B cell (primary cell): ENCODE measurements around the gene PSAPL1. TPM values are rescaled to one million over a fixed set of nuclear protein-coding genes. Genes with fewer than 3 reads are reported as not detected.

Source experiments
- ATAC-seq: fragments of 200-7000 bp; cut with Tn5 transposase; one replicate; pipeline ENCODE4 v1.10.0; 2021; ENCODE audit warnings: low read depth, mild to moderate bottlenecking, moderate number of reproducible peaks, moderate library complexity
- CTCF ChIA-PET: fragments of 350-600 bp; sonication (Branson Sonifier 250); formaldehyde crosslinking; loops from one replicate; lab custom pipeline; 2021; ENCODE audit warnings: antibody characterized with exemption, inconsistent platforms; lab: Charles Lee
- POLR2A ChIA-PET: fragments of 350-600 bp; sonication (Branson Sonifier 250); formaldehyde crosslinking; loops from one replicate; lab custom pipeline; 2021; ENCODE audit warnings: antibody characterized with exemption; lab: Charles Lee
- DNase-seq: peaks from one replicate; pipeline ENCODE4 v3.0.0; 2013
- H2AFZ ChIP-seq: 2 replicates; pipeline ENCODE4 v1.6.1; 2012; ENCODE audit warnings: mild to moderate bottlenecking, low read depth, low read length; ENCODE audit not compliant: insufficient read depth, poor library complexity, severe bottlenecking
- H3K27ac ChIP-seq, 2 donors: 1 replicate in 1 of 2; 2 replicates in 1 of 2; pipeline ENCODE4 v1.5.1; 2012 to 2013; ENCODE audit warnings: low read length in 2 of 2, mild to moderate bottlenecking in 2 of 2, moderate library complexity in 1 of 2
- H3K27me3 ChIP-seq, 4 experiments: fragments of 200-600 bp in 1 of 4; sonication (generic) in 1 of 4; replicated peaks in 1 of 4; 1 replicate in 2 of 4; 2 replicates in 2 of 4; pipeline versions ENCODE4 v1.6.1 to v1.7.0; 2013 to 2016; ENCODE audit warnings: low read length in 3 of 4, mild to moderate bottlenecking in 2 of 4, mixed read lengths in 1 of 4, moderate library complexity in 1 of 4; ENCODE audit not compliant: insufficient read depth in 4 of 4, control insufficient read depth in 3 of 4; ENCODE audit errors: control extremely low read depth in 1 of 4
- H3K36me3 ChIP-seq, 2 experiments: replicated peaks in 1 of 2; 1 replicate in 1 of 2; 2 replicates in 1 of 2; pipeline versions ENCODE4 v1.6.1 to v1.7.1; 2013; ENCODE audit warnings: low read length in 1 of 2; ENCODE audit not compliant: insufficient read depth in 2 of 2, control insufficient read depth in 1 of 2; ENCODE audit errors: control extremely low read depth in 1 of 2, extremely low read depth in 1 of 2
- H3K4me1 ChIP-seq, 2 donors: fragments of 200-600 bp in 1 of 2; sonication (generic) in 1 of 2; 1 replicate in 1 of 2; 2 replicates in 1 of 2; pipeline versions ENCODE4 v1.5.1 to v1.6.1; 2013 to 2017; ENCODE audit warnings: low read length in 2 of 2; ENCODE audit not compliant: control insufficient read depth in 2 of 2, insufficient read depth in 2 of 2
- H3K4me2 ChIP-seq: replicated peaks from 2 replicates; pipeline ENCODE3; 2012; ENCODE audit warnings: mild to moderate bottlenecking, low read depth, low read length; ENCODE audit not compliant: poor library complexity, severe bottlenecking
- H3K4me3 ChIP-seq, 5 experiments: fragments of 200-600 bp in 1 of 5; sonication (generic) in 1 of 5; 1 replicate in 3 of 5; 2 replicates in 2 of 5; pipeline versions ENCODE4 v1.5.1 to v1.7.0; 2011 to 2016; ENCODE audit warnings: low read length in 4 of 5, mild to moderate bottlenecking in 4 of 5, low read depth in 2 of 5, control low read depth in 1 of 5, moderate library complexity in 1 of 5; ENCODE audit not compliant: insufficient read depth in 1 of 5; ENCODE audit errors: control extremely low read depth in 1 of 5, extremely low read depth in 1 of 5
- H3K79me2 ChIP-seq: fragments of 200-600 bp; sonication (generic); one replicate; pipeline ENCODE4 v1.6.0; 2016; ENCODE audit warnings: low read length; ENCODE audit not compliant: control insufficient read depth, insufficient read depth
- H3K9ac ChIP-seq: fragments of 200-600 bp; sonication (generic); 2 replicates; pipeline ENCODE4 v1.6.1; 2017; ENCODE audit warnings: mild to moderate bottlenecking, low read length, moderate library complexity
- H3K9me3 ChIP-seq, 3 donors: one replicate each; pipeline versions ENCODE4 v1.6.1 to v1.7.1; 2013; ENCODE audit warnings: low read length in 2 of 3; ENCODE audit not compliant: control insufficient read depth in 2 of 3, insufficient read depth in 1 of 3; ENCODE audit errors: control extremely low read depth in 1 of 3
- H4K20me1 ChIP-seq: 2 replicates; pipeline ENCODE4 v1.6.0; 2012; ENCODE audit warnings: mild to moderate bottlenecking, low read length; ENCODE audit not compliant: insufficient read depth, control insufficient read depth, poor library complexity, severe bottlenecking
- H3K27ac Mint-ChIP-seq: one replicate; pipeline ENCODE4 v1.8.0; 2021; ENCODE audit warnings: mixed read lengths
- H3K27me3 Mint-ChIP-seq: one replicate; pipeline ENCODE4 v1.8.0; 2021; ENCODE audit warnings: mixed read lengths
- H3K4me1 Mint-ChIP-seq: one replicate; pipeline ENCODE4 v1.8.0; 2021; ENCODE audit warnings: mixed read lengths
- H3K4me3 Mint-ChIP-seq: one replicate; pipeline ENCODE4 v1.8.0; 2021; ENCODE audit warnings: mixed read lengths
- H3K9me3 Mint-ChIP-seq: one replicate; pipeline ENCODE4 v1.8.0; 2022; ENCODE audit warnings: mixed read lengths; ENCODE audit not compliant: insufficient read depth
- CTCF ChIP-seq: fragments of 200-600 bp; IDR thresholded peaks from one replicate; pipeline ENCODE4 v1.8.0; 2022; ENCODE audit warnings: antibody characterized with exemption, mild to moderate bottlenecking
- EZH2 ChIP-seq: IDR thresholded peaks from 2 replicates; pipeline ENCODE4 v1.6.1; 2012; ENCODE audit warnings: borderline replicate concordance, low read depth, mild to moderate bottlenecking, moderate library complexity, low read length; ENCODE audit not compliant: insufficient read depth, poor library complexity, severe bottlenecking
- WGBS: methylation state at CpG from one replicate; pipeline ENCODE4 v1.1.5; 2013; ENCODE audit warnings: missing lambda C conversion rate; ENCODE audit not compliant: insufficient coverage; 5-methylcytosine and 5-hydroxymethylcytosine counted together
- intact Hi-C: fragments of 100-400 bp; cut with micrococcal nuclease; formaldehyde crosslinking; loops from one replicate; pipeline ENCODE4 v1.10.0; 2022
- polyA plus RNA-seq: library from polyadenylated mRNA; depleted of rRNA; stranded (reverse); fragments of >200 nt; gene quantifications from 2 replicates; pipeline ENCODE4 v1.2.3, GENCODE V29; 2012
- total RNA-seq, 2 donors: library from RNA; stranded (reverse); fragments of 120-200 nt in 1 of 2; gene quantifications; 1 replicate in 1 of 2; 2 replicates in 1 of 2; pipeline versions ENCODE4 v1.2.3 to v1.2.4, GENCODE V29; 2013 to 2022

PSAPL1 gene
- total and polyA plus RNA-seq, 2 donors (not counting 1 experiment from before 2014, with no cell fraction given), result not detected

DNA sequence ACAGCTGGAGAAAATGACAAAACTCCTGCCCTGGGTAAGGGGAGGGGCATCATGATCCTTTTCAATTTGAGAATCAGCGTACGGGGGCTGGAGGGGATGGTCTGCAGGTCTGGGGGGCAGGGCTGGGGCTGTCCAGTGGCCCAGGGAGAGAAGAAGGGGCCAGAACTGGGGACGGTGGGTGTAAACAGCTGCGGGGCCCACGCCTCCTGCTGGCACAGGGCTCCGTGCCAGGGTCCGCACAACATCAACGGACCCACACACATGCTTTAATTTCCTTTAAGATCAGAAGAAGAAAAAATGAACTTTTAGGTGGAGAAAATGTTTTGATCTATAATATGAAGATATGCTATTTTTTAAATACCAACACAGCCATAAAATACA is 52.1 kb downstream of the PSAPL1 start:
- Mint-ChIP-seq H3K9me3 (peaks cover 2% of the 10 kb centered on the region), H3K27me3 (peaks cover 4% of the 10 kb centered on the region), H3K4me1 (no peaks in the 10 kb centered on the region), H3K27ac (no peak overlapping the region), H3K4me3 (no peak overlapping the region)
- ATAC-seq, result no peak
- H3K36me3 ChIP-seq, result no peaks in the 10 kb centered on the region
- H2AFZ ChIP-seq, result no peak overlapping the region
- H3K4me3 ChIP-seq, result no peak overlapping the region
- 56% methylated on average over 2 of the region's 8 CpGs for WGBS
- H3K9me3 ChIP-seq, result peaks cover 0 to 20% (median 0%) of the 10 kb centered on the region in 3 donors
- POLR2A ChIA-PET, result no interaction called here
- no peak for TF ChIP-seq CTCF
- TF ChIP-seq EZH2, result no peak
- no peak for DNase-seq
- no peak overlapping the region for H3K9ac ChIP-seq
- no peaks in the 10 kb centered on the region for H3K79me2 ChIP-seq
- no peaks in the 10 kb centered on the region for H4K20me1 ChIP-seq
- intact Hi-C loops, result no loop called here
- H3K27me3 ChIP-seq, result peaks cover 0 to 6% (median 0%) of the 10 kb centered on the region in 4 experiments
- CTCF ChIA-PET, result no interaction called here
- no peaks in the 10 kb centered on the region for H3K4me1 ChIP-seq
- no peak overlapping the region for H3K4me2 ChIP-seq
- no peak overlapping the region for H3K27ac ChIP-seq

- no peak overlapping the region for H3K27ac Mint-ChIP-seq
- H3K9ac ChIP-seq, result no peak overlapping the region
- H3K4me2 ChIP-seq, result no peak overlapping the region
- no peaks in the 10 kb centered on the region for H3K79me2 ChIP-seq
- H3K4me1 ChIP-seq, result no peaks in the 10 kb centered on the region
- H3K36me3 ChIP-seq, result no peaks in the 10 kb centered on the region
- no peak for DNase-seq
- peaks cover 0 to 23% (median 0%) of the 10 kb centered on the region in 3 donors for H3K9me3 ChIP-seq
- intact Hi-C loops, result no loop called here
- ATAC-seq, result no peak
- H3K27me3 ChIP-seq, result peaks cover 0 to 6% (median 0%) of the 10 kb centered on the region in 4 experiments
- TF ChIP-seq CTCF (no peak), EZH2 (no peak)
- H3K9me3 Mint-ChIP-seq, result peaks cover 2% of the 10 kb centered on the region
- H3K27me3 Mint-ChIP-seq, result peaks cover 4% of the 10 kb centered on the region
- H4K20me1 ChIP-seq, result no peaks in the 10 kb centered on the region
- no peaks in the 10 kb centered on the region for H3K4me1 Mint-ChIP-seq
- H2AFZ ChIP-seq, result no peak overlapping the region
- no peak overlapping the region for H3K4me3 Mint-ChIP-seq
- ChIA-PET POLR2A (no interaction called here), CTCF (no interaction called here)
- 84% methylated on average over 9 of the region's 9 CpGs for WGBS
- no peak overlapping the region for H3K4me3 ChIP-seq
- H3K27ac ChIP-seq, result no peak overlapping the region
These were observed 52.7 kb downstream of the PSAPL1 start for GRCh38 chr4:7381890-7382633.
